Activated CD4-positive, alpha-beta T cell treated with anti-CD3 and anti-CD28 coated beads for 24 hours (primary cell): ENCODE measurements around the gene CD177.
"Not testable (repeated sequence)": the region's sequence is repeated elsewhere in the genome, so short reads cannot be mapped to it uniquely, and the experiment has no call there.

Source experiments
- DNase-seq, 2 donors: peaks; one replicate each; pipeline ENCODE4 v3.0.0-alpha.2; 2020; ENCODE audit warnings: low read depth in 2 of 2

CD177 gene

DNA sequence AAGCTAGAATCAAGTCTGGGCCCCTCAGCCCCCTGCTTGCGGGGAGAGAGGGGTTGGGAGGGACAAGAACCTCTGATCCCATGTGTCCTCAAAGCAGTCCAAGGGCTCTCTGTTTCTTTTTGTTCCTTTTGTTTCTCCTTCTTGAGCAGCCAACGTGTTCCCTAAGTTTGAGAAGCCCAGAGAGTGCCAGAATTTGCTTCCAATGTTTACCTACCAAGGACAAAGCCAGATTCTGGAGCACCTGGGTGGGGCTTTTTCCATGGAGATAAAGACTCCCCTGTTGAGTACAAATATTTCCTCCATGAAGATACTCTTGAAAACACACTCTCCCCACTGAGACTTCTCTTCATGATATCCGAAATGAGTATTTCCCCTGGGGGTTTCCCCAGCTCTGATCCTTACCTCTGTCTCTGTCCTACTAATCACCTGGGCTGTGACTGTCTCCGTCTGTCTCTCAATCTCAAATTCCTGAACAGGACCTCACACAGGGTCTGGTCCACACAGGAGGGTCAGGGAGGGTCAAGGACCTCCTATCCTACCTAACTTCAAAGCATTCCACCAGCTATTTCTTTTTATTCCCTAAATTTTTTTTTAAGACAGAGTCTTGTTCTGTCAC lies 27.4 kb downstream of the CD177 start:
- DNase-seq, result no peak

DNA sequence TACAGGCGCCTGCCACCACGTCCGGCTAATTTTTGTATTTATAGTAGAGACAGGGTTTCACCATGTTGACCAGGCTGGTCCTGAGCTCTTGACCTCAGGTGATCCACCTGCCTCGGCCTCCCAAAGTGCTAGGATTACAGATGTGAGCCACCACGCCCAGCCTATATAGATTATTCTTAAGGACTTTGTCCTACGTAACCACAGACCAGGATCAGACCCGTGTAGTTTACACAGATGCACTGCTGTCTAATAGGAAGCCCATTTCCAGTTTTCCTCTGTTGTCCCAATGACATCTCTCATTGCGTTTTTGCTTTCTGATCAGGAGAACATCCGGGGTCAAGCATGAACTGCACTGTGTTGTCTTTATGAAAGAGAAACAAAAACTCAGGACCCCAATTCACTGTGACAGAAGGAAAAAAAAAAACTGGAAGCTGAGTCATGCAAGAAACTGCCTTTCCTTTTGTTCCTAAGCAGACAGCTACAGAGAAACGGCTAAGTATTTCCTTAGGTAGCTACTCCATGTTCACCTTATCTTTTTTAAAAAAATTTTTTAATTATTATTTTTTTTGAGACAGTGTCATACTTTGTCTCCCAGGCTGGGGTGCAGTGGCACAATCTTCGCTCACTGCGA lies 29.2 kb downstream of the CD177 start:
- DNase-seq, result not testable (repeated sequence)

DNA sequence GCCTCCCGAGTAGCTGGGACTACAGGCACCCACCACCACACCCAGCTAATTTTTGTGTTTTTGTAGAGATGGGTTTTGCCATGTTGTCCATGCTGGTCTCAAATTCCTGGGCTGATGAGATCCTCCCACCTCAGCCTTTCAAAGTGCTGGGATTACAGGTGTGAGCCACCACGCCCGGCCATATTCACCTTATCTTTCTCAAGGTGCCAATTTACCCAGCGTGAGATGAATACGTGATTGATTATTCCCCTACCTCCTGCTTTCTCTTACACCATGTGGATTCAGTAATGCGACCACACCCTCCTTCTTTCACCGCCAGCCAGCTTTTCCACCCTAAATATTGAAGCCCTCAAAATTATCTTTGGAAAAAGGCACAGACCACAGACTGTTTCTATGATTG lies 29.8 kb downstream of the CD177 start:
- DNase-seq, result not testable (repeated sequence)

DNA sequence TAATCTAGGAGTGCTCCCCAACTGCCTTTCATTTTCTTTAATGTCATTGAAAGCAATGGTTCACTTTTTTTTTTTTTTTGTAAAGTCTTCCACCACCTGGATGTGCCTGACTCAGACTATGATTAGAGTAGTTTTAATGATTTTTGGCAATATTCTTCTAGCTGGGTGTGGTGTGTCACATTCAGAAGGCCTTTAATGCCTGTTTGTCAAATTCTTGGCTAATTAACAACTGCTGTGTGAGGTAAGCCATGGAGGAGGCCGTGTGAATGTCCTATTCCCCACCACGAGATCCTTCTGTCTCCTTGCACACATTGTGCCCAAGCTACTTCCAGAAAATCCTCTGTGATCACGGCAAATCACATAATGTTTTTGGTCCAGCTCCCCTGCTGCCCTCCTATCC lies 30.3 kb downstream of the CD177 start:
- not testable (repeated sequence) for DNase-seq

DNA sequence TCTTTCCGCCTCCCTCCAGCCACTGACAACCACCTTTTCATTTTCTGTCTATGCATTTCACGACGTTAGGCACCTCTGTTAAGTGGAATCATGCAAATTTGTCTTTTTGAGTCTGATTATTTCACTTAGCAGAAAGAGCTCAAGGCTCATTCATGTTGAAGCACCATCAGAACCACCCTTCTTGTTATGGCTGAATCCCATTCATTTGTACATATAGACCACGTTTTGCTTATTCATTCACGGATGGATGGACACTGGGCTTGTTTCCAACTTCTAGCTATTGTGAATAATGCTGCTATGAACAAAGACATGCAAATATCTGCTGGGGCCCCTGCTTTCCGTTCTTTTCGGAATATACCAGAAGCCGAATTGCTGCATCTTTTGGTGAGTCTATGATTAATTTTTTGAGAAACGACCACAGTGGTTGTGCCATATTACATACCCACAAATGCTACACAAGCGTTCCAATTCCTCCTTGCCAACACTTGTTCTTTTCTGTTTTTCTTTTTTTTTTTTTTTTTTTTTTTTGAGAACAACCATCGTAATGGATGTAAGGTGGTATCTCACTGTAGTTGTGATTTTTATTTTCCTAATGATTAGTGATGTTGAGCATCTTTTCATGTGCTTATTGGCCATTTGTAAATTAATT lies 37.5 kb downstream of the CD177 start:
- not testable (repeated sequence) for DNase-seq

DNA sequence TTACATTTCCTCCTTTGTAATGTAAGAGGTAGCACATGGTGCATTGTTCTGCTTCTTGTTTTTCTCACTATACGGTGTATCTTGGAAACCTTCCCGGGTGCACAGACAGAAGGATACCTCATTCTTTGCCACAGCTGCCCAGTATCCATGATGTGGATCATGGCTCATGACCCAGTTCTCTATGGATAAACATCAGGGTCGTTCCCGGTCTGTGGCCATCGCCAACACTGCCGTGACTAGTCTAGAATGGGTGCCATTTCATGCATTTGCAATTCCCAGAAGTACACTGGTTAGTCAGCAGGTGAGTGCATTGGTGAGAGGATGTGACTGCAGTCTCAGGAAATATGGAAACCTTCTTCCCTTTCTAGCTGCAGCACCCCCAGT lies 38.1 kb downstream of the CD177 start:
- not testable (repeated sequence) for DNase-seq

DNA sequence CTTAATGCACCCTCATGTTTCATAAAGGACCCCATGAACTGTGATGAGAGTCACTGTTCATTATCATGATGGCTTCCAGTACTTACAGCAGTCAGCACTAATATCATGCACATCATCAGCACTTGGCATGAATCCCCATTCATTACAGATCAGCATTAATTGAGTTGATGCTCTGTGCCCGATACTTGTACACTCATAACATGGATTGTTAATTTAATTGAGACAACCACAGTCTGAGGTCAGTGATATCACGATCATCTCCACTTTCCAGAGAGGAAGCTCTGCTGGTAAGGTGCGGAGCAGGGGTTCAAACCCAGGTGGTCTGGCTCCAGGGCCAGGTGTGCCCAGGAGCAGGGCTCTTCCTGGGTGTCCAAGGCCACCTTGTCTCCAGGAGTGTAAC lies 40.0 kb downstream of the CD177 start:
- not testable (repeated sequence) for DNase-seq

DNA sequence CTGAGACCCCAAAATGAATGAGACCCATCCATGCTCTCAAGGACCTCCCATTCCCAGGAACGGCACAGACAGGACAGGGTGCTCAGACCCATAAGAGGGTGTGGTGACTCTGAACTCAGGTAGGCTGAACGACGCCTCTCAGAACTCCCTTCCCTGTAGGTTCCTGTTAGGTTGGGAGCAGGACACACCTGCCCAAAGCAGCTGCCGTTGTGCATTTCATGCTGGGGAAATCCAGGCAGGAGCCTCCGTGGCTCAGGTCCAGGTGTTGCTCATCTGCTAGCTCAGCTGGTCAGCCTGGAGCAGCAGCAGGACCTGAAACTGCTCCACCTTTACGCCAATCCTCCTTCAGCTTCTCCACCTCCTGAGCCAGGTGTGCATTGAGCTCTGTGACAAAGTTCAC lies 42.1 kb downstream of the CD177 start:
- DNase-seq, result no peak

DNA sequence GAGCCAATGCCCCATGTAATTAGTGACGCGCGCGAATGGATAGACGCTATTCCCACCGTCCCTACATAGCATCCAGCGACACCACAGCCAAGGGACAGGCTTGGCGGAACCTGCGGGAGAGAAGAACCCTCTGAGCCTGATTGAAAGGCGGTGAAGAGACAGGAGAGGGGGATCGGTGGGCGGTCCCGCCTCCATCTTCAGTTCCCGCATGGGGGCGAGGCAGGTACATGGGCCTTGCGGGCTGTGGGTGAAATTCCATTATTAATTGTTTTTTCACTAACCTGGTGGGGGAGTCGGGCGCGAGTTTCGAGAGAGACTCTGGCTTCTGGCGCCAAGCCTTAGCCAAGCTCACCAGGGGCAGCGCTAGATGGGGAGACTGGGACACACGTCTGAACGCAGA lies 52.8 kb downstream of the CD177 start:
- no peak for DNase-seq

DNA sequence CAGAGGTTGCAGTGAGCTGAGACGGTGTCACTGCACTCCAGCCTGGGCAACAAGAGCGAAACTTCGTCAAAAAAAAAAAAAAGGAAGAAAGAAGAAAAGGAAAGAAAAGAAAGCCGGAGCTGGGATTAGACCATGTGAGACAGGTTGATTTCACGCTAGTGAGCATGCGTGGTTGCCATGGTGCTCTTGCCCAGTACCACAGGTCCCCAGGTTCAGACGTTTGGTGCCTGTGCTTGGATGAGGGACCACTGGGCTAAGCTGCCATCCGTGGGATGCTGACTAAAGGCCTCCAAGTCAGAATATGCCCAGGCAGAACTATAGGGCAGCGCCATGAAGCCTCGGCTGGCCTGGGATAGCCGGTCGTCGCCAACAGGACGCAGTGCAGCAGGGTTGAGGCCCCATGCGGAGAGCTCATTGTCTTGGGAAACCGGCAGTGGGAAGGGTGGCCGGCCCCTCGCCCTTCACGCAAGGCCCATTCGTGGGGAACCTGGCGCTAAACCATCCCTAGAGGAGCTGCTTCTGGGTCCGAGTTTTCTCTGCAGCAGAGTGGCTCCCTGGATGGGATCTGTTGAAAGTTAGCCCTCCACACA lies 54.0 kb downstream of the CD177 start:
- DNase-seq, result no peak

DNA sequence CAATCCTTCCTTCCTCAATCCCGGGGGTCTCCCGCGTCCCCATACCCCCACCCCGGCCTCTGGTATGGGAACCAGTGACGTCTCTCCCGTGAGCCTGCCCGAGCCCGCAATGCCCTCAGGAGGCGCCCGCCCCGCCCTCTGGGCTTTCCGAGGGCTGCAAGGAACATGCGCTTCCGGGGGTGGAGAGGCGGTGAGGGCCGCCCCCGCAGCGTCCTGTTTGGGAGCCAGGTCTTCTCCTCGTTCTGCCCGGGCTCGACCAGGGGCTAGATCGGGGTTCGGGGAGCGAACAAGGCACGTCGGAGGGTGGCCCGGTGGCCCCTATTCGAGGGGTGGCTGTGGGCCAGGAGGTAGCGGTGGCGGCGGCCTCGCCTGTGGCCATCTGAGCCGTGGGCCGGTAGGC lies 54.6 kb downstream of the CD177 start:
- DNase-seq, result no peak

DNA sequence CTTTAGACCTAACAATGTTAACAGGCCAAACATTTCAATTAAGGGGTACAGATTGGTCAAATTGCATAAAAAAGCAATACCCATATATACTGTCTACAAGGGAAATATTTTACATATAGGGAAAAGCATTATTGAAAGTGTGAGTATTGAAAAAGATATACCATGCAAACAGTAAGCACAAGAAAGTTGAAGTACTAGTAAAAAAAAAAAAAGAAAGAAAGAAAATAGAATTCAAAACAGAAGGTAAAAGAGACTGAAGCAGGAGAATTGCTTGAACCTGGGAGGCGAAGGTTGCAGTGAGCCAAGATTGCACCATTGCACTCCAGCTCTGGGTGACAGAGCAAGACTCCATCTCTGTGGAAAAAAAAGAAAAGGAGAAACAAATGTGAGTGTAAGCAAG lies 55.9 kb downstream of the CD177 start:
- DNase-seq, result no peak

DNA sequence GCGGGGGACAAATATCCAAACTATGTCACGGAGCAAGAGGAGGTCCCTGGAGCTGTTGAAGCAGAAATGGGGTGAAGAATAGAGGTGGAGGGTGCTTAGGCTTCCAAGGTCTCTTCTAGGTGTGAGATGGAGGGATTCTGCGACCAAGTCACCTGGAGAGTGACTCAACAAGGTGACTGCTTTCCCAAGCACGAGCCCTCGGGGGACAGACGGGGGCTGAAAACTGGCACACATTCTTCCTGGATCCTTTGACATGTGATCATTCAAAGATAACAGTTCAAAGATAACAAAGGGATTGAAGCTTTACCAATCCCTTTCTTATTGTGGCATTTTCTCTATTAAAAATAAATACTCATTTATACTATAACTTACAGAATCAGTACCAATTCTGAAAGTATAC lies 59.0 kb downstream of the CD177 start:
- DNase-seq, result no peak
